GM18870 (cell line): ENCODE results near the gene PLAC1.

ENCODE experiments used
- ATAC-seq: cut with Tn5 transposase; IDR thresholded peaks from one replicate; pipeline ENCODE4 v1.9.1; 2021; ENCODE audit warnings: moderate library complexity; ENCODE audit not compliant: unreplicated experiment

The PLAC1 gene

GRCh38 chrX:134632355-134632754 is 25.9 kb downstream of the PLAC1 start:
- ATAC-seq: no peak

- no peak for ATAC-seq
Measured at GRCh38 chrX:134631426-134632346, 26.6 kb downstream of the PLAC1 start.

GRCh38 chrX:134628663-134629062 is 29.6 kb downstream of the PLAC1 start:
- no peak for ATAC-seq

- no peak for ATAC-seq
Measured at GRCh38 chrX:134626434-134626833, 31.8 kb downstream of the PLAC1 start.

- no peak for ATAC-seq
Measured at GRCh38 chrX:134625315-134625718, 33.0 kb downstream of the PLAC1 start.

- ATAC-seq: no peak
Measured at GRCh38 chrX:134624046-134624430, 34.2 kb downstream of the PLAC1 start.

- no peak for ATAC-seq
Measured at GRCh38 chrX:134623293-134624045, 34.8 kb downstream of the PLAC1 start.

- no peak for ATAC-seq
Measured at GRCh38 chrX:134622813-134623185, 35.5 kb downstream of the PLAC1 start.

- peak; percentile 91 for ATAC-seq
Measured at GRCh38 chrX:134622056-134622812, 36.0 kb downstream of the PLAC1 start.

GRCh38 chrX:134619838-134620237 is 38.4 kb downstream of the PLAC1 start:
- ATAC-seq: no peak

GRCh38 chrX:134613396-134613795 is 44.9 kb downstream of the PLAC1 start:
- ATAC-seq: no peak

- no peak for ATAC-seq
Measured at GRCh38 chrX:134608153-134608552, 50.1 kb downstream of the PLAC1 start.

- ATAC-seq: no peak
Measured at GRCh38 chrX:134607523-134607922, 50.7 kb downstream of the PLAC1 start.

- ATAC-seq: no peak
Measured at GRCh38 chrX:134604701-134605311, 53.5 kb downstream of the PLAC1 start.

- ATAC-seq: no peak
Measured at GRCh38 chrX:134603806-134604700, 54.2 kb downstream of the PLAC1 start.

- no peak for ATAC-seq
Measured at GRCh38 chrX:134602410-134602809, 55.9 kb downstream of the PLAC1 start.

- ATAC-seq: no peak
Measured at GRCh38 chrX:134601240-134601765, 57.0 kb downstream of the PLAC1 start.

- no peak for ATAC-seq
Measured at GRCh38 chrX:134600714-134601113, 57.6 kb downstream of the PLAC1 start.

- ATAC-seq: no peak
Measured at GRCh38 chrX:134599184-134599914, 58.9 kb downstream of the PLAC1 start.
